HEK293 (cell line): ENCODE data around the gene ZNF772.
A peak's percentile ranks its signal among the peaks of the same experiment; 100 is the strongest.

ENCODE experiments used
- CTCF ChIA-PET: fragments of 350-600 bp; formaldehyde crosslinking; extraction: SDS; loops from one replicate; lab custom pipeline; 2021; ENCODE audit warnings: antibody characterized with exemption; lab: Yijun Ruan, JAX
- POLR2A ChIA-PET: fragments of 300-600 bp; formaldehyde crosslinking; extraction: SDS; loops from one replicate; lab custom pipeline; 2020; ENCODE audit warnings: antibody characterized with exemption, inconsistent platforms; lab: Yijun Ruan, JAX
- H3K27ac ChIP-seq: fragments of 200-500 bp; sonication (Bioruptor generic); 2 replicates; pipeline ENCODE4 v1.5.1; 2014; ENCODE audit warnings: low read depth, low read length, control low read depth, inconsistent platforms; ENCODE audit errors: extremely low read depth
- H3K36me3 ChIP-seq, 2 experiments: fragments of 200-500 bp in 1 of 2; sonication (Bioruptor generic) in 1 of 2; 1 replicate in 1 of 2; 2 replicates in 1 of 2; pipeline ENCODE4 v1.5.1; 2014 to 2017; ENCODE audit warnings: inconsistent platforms in 2 of 2, low read length in 2 of 2; ENCODE audit not compliant: control insufficient read depth in 2 of 2, insufficient read depth in 1 of 2
- H3K4me1 ChIP-seq: fragments of 200-500 bp; sonication (Bioruptor generic); 2 replicates; pipeline ENCODE4 v1.5.1; 2014; ENCODE audit warnings: mild to moderate bottlenecking, low read length, inconsistent platforms; ENCODE audit not compliant: control insufficient read depth, insufficient read depth
- H3K4me3 ChIP-seq: 2 replicates; pipeline ENCODE4 v1.5.1; 2011; ENCODE audit warnings: low read depth, mild to moderate bottlenecking, control low read depth, low read length, moderate library complexity
- H3K9me3 ChIP-seq: fragments of 200-500 bp; sonication (Bioruptor generic); 2 replicates; pipeline ENCODE4 v1.5.1; 2014; ENCODE audit warnings: low read depth, low read length, inconsistent platforms; ENCODE audit not compliant: control insufficient read depth, insufficient read depth
- KLF7 ChIP-seq: fragments of 450-650 bp; formaldehyde crosslinking; IDR thresholded peaks from 2 replicates; pipeline ENCODE4 v1.5.1; 2016; ENCODE audit warnings: missing biosample characterization, missing genetic modification characterization, borderline replicate concordance
- SP2 ChIP-seq: fragments of 450-650 bp; formaldehyde crosslinking; IDR thresholded peaks from 2 replicates; pipeline ENCODE4 v1.5.1; 2016; ENCODE audit warnings: missing biosample characterization, missing genetic modification characterization
- ZBTB21 ChIP-seq: fragments of 450-650 bp; formaldehyde crosslinking; IDR thresholded peaks from 2 replicates; pipeline ENCODE4 v1.5.1; 2017; ENCODE audit warnings: missing biosample characterization, missing genetic modification characterization
- ZBTB48 ChIP-seq: fragments of 450-650 bp; formaldehyde crosslinking; IDR thresholded peaks from 2 replicates; pipeline ENCODE4 v1.5.1; 2016; ENCODE audit warnings: missing biosample characterization, missing genetic modification characterization
- ZBTB8A ChIP-seq: fragments of 450-650 bp; formaldehyde crosslinking; IDR thresholded peaks from 2 replicates; pipeline ENCODE4 v1.5.1; 2016; ENCODE audit warnings: missing biosample characterization, missing genetic modification characterization
- ZEB2 ChIP-seq: fragments of 450-650 bp; formaldehyde crosslinking; IDR thresholded peaks from 2 replicates; pipeline ENCODE4 v1.5.1; 2016; ENCODE audit warnings: missing biosample characterization, missing genetic modification characterization
- ZFHX2 ChIP-seq: fragments of 450-650 bp; formaldehyde crosslinking; conservative IDR thresholded peaks from 2 replicates; pipeline ENCODE4 v1.5.1; 2016; ENCODE audit warnings: missing biosample characterization, missing genetic modification characterization
- ZNF239 ChIP-seq: fragments of 450-650 bp; formaldehyde crosslinking; IDR thresholded peaks from 2 replicates; pipeline ENCODE4 v1.5.1; 2016; ENCODE audit warnings: missing biosample characterization, missing genetic modification characterization
- ZNF341 ChIP-seq: fragments of 450-650 bp; formaldehyde crosslinking; IDR thresholded peaks from 2 replicates; pipeline ENCODE4; 2016; ENCODE audit warnings: low read depth, missing biosample characterization, missing genetic modification characterization
- ZNF701 ChIP-seq: fragments of 450-650 bp; formaldehyde crosslinking; IDR thresholded peaks from 2 replicates; pipeline ENCODE4 v1.5.1; 2016; ENCODE audit warnings: missing biosample characterization, missing genetic modification characterization
- ZNF776 ChIP-seq: fragments of 450-650 bp; formaldehyde crosslinking; IDR thresholded peaks from 2 replicates; pipeline ENCODE4 v1.5.0; 2017; ENCODE audit warnings: missing biosample characterization, missing genetic modification characterization, borderline replicate concordance
- ZNF830 ChIP-seq: fragments of 450-650 bp; IDR thresholded peaks from 2 replicates; pipeline ENCODE4 v1.5.0; 2018; ENCODE audit warnings: missing biosample characterization, missing genetic modification characterization, low read depth, mild to moderate bottlenecking, moderate library complexity
- ZSCAN30 ChIP-seq: fragments of 450-650 bp; IDR thresholded peaks from 2 replicates; pipeline ENCODE4 v1.5.1; 2018; ENCODE audit warnings: missing biosample characterization, mild to moderate bottlenecking, missing genetic modification characterization, moderate library complexity
- ZXDB ChIP-seq: fragments of 450-650 bp; formaldehyde crosslinking; IDR thresholded peaks from 2 replicates; pipeline ENCODE4 v1.5.1; 2016; ENCODE audit warnings: missing biosample characterization, missing genetic modification characterization
- TF ChIP-seq, protein P1 (sequence below): fragments of 450-650 bp; formaldehyde crosslinking; conservative IDR thresholded peaks from 2 replicates; pipeline ENCODE4 v1.5.1; 2016; ENCODE audit warnings: low read depth, missing biosample characterization, missing genetic modification characterization
- TF ChIP-seq, protein P2 (sequence below): fragments of 450-650 bp; formaldehyde crosslinking; IDR thresholded peaks from 2 replicates; pipeline ENCODE4 v1.5.1; 2016; ENCODE audit warnings: missing biosample characterization, missing genetic modification characterization
- TF ChIP-seq, protein P3 (sequence below): fragments of 450-650 bp; formaldehyde crosslinking; IDR thresholded peaks from 2 replicates; pipeline ENCODE4 v1.5.1; 2016; ENCODE audit warnings: missing biosample characterization, missing genetic modification characterization
- TF ChIP-seq, protein P4 (sequence below): fragments of 450-650 bp; formaldehyde crosslinking; IDR thresholded peaks from 2 replicates; pipeline ENCODE4 v1.5.1; 2016; ENCODE audit warnings: missing biosample characterization, missing genetic modification characterization
- TF ChIP-seq, protein P5 (sequence below): fragments of 450-650 bp; formaldehyde crosslinking; IDR thresholded peaks from 2 replicates; pipeline ENCODE4 v1.5.1; 2017; ENCODE audit warnings: missing biosample characterization, mild to moderate bottlenecking, missing genetic modification characterization, moderate library complexity
- TF ChIP-seq, protein P6 (sequence below): fragments of 450-650 bp; formaldehyde crosslinking; optimal IDR thresholded peaks from 2 replicates; pipeline ENCODE3; 2016; ENCODE audit warnings: missing biosample characterization, mild to moderate bottlenecking, missing genetic modification characterization

The ZNF772 gene

DNA sequence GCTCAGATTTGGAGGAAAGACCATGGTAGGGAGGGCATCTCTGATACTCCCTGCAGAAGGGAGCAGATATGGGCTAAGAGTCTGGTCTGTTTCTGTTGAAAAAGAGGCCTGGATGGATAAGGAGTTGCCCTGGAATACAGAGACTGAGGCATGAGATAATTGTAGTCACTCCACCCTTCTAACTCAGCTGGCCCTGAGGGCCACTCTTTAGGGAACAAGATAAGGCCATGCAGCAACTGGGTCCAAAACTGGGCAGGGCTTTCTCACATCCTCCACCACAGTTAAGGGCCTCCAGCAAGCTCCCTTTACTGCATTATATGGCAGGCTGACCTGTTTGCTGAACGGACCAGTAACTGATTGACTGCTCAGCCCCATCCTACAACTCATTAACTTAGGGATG is 40.9 kb downstream of the ZNF772 start (continued):
- TF ChIP-seq, protein P1, sequence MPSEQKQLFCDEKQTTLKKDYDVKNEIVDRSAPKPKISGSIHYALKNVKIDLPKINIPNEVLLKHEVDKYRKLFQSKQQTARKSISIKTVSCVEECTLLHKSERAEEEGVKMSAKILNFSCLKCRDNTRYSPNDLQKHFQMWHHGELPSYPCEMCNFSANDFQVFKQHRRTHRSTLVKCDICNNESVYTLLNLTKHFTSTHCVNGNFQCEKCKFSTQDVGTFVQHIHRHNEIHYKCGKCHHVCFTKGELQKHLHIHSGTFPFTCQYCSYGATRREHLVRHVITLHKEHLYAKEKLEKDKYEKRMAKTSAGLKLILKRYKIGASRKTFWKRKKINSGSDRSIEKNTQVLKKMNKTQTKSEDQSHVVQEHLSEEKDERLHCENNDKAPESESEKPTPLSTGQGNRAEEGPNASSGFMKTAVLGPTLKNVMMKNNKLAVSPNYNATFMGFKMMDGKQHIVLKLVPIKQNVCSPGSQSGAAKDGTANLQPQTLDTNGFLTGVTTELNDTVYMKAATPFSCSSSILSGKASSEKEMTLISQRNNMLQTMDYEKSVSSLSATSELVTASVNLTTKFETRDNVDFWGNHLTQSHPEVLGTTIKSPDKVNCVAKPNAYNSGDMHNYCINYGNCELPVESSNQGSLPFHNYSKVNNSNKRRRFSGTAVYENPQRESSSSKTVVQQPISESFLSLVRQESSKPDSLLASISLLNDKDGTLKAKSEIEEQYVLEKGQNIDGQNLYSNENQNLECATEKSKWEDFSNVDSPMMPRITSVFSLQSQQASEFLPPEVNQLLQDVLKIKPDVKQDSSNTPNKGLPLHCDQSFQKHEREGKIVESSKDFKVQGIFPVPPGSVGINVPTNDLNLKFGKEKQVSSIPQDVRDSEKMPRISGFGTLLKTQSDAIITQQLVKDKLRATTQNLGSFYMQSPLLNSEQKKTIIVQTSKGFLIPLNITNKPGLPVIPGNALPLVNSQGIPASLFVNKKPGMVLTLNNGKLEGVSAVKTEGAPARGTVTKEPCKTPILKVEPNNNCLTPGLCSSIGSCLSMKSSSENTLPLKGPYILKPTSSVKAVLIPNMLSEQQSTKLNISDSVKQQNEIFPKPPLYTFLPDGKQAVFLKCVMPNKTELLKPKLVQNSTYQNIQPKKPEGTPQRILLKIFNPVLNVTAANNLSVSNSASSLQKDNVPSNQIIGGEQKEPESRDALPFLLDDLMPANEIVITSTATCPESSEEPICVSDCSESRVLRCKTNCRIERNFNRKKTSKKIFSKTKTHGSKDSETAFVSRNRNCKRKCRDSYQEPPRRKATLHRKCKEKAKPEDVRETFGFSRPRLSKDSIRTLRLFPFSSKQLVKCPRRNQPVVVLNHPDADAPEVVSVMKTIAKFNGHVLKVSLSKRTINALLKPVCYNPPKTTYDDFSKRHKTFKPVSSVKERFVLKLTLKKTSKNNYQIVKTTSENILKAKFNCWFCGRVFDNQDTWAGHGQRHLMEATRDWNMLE (tag by site-specific recombination): no peak
- TF ChIP-seq ZEB2 (tag by site-specific recombination) (no peak), ZNF830 (no peak), ZNF239 (tag by site-specific recombination) (no peak), ZSCAN30 (tag by site-specific recombination) (no peak)
- TF ChIP-seq, protein P2, sequence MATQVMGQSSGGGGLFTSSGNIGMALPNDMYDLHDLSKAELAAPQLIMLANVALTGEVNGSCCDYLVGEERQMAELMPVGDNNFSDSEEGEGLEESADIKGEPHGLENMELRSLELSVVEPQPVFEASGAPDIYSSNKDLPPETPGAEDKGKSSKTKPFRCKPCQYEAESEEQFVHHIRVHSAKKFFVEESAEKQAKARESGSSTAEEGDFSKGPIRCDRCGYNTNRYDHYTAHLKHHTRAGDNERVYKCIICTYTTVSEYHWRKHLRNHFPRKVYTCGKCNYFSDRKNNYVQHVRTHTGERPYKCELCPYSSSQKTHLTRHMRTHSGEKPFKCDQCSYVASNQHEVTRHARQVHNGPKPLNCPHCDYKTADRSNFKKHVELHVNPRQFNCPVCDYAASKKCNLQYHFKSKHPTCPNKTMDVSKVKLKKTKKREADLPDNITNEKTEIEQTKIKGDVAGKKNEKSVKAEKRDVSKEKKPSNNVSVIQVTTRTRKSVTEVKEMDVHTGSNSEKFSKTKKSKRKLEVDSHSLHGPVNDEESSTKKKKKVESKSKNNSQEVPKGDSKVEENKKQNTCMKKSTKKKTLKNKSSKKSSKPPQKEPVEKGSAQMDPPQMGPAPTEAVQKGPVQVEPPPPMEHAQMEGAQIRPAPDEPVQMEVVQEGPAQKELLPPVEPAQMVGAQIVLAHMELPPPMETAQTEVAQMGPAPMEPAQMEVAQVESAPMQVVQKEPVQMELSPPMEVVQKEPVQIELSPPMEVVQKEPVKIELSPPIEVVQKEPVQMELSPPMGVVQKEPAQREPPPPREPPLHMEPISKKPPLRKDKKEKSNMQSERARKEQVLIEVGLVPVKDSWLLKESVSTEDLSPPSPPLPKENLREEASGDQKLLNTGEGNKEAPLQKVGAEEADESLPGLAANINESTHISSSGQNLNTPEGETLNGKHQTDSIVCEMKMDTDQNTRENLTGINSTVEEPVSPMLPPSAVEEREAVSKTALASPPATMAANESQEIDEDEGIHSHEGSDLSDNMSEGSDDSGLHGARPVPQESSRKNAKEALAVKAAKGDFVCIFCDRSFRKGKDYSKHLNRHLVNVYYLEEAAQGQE (tag by site-specific recombination): no peak
- TF ChIP-seq, protein P3, sequence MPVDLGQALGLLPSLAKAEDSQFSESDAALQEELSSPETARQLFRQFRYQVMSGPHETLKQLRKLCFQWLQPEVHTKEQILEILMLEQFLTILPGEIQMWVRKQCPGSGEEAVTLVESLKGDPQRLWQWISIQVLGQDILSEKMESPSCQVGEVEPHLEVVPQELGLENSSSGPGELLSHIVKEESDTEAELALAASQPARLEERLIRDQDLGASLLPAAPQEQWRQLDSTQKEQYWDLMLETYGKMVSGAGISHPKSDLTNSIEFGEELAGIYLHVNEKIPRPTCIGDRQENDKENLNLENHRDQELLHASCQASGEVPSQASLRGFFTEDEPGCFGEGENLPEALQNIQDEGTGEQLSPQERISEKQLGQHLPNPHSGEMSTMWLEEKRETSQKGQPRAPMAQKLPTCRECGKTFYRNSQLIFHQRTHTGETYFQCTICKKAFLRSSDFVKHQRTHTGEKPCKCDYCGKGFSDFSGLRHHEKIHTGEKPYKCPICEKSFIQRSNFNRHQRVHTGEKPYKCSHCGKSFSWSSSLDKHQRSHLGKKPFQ (tag by site-specific recombination): no peak
- TF ChIP-seq, protein P4, sequence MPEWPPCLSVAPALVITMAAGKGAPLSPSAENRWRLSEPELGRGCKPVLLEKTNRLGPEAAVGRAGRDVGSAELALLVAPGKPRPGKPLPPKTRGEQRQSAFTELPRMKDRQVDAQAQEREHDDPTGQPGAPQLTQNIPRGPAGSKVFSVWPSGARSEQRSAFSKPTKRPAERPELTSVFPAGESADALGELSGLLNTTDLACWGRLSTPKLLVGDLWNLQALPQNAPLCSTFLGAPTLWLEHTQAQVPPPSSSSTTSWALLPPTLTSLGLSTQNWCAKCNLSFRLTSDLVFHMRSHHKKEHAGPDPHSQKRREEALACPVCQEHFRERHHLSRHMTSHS: no peak

DNA sequence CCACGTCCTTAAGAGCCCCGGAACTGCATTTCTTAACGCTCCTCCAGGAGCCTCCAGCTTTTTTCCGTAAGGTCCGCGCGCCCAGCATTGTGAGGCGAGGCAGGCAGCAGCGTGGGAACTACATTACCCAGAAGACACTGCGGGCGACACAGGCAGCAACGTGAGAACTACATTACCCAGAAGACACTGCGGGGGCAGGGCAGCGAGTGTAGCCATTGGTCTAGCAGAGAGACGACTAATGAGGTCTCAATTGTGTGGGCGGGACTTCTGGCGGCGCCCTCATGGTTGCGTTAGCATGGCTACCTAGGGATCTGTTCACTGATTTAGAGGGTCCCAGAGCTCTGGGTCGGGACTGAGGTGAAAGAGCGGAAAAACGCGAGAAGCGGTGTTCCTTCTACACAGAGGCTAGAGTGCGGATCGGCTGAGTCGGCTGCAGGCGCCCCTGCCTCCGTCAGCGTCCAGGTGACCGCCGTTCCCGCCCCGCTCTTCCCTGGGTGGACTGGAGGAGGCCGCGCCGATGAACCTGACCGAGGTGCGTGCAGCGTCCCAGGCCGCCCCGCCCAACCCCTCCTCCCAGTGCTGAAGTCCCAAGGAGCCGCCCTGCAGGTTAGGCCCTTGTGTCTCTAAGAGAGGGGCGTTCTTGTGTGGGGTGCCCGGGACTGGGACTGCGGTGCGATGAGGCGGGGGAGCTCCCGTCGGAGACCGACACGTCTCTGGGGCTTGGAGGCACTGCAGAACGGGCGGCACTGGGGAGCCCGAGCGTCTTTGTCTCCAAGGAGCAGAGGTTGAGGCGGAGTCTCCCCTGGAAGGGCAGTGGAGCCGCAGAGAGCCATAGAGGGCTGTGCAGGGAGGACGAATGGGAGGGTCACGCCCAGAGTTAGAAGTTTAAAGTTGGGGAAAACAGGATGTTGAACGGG is 42.0 kb downstream of the ZNF772 start, which contains the start of gene ZNF749:
Gene ZNF749 (plus strand): TSS at position 264 of the 917 bp plus-strand sequence. CDS start 254 bp downstream, at position 518.
- CTCF ChIA-PET: interaction anchor here (0.6 to 1.4 kb wide), 6 partner anchors 20 to 390 kb away, joined by 3 to 5 read pairs (median 4); no protein-coding TSS in a partner anchor
- H3K4me3 ChIP-seq: peak within 1 kb of the TSS; percentile 94
- H3K4me1 ChIP-seq: peaks cover 7% of the 10 kb centered on the region
- H3K27ac ChIP-seq: peak within 1 kb of the TSS; percentile 59; the same call in 1 of the 2 replicates
- no peaks in the 10 kb centered on the region for H3K9me3 ChIP-seq
- POLR2A ChIA-PET: interaction anchor here (0.5 to 1.5 kb wide), 7 partner anchors 10 to 748 kb away, joined by 3 to 6 read pairs (median 3); partner anchors contain the start of genes TRAPPC2B, ZNF274, ZNF419 and ZNF547
- peaks cover 13 to 25% of the 10 kb centered on the region in 2 experiments for H3K36me3 ChIP-seq
- TF ChIP-seq ZBTB48 (tag by site-specific recombination): peak; percentile 94
- TF ChIP-seq ZBTB21 (tag by site-specific recombination): peak; percentile 50; the same call in 1 of the 2 replicates
- TF ChIP-seq ZNF776 (tag by site-specific recombination): no peak
- TF ChIP-seq, protein P5, sequence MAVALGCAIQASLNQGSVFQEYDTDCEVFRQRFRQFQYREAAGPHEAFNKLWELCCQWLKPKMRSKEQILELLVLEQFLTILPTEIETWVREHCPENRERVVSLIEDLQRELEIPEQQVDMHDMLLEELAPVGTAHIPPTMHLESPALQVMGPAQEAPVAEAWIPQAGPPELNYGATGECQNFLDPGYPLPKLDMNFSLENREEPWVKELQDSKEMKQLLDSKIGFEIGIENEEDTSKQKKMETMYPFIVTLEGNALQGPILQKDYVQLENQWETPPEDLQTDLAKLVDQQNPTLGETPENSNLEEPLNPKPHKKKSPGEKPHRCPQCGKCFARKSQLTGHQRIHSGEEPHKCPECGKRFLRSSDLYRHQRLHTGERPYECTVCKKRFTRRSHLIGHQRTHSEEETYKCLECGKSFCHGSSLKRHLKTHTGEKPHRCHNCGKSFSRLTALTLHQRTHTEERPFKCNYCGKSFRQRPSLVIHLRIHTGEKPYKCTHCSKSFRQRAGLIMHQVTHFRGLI: peak; percentile 7
- 0 out of 2 replicates have a peak, but pooled peaks have one; percentile 39 for TF ChIP-seq ZBTB8A (tag by site-specific recombination)
- peak; percentile 60; the same call in 1 of the 2 replicates for TF ChIP-seq KLF7 (tag by site-specific recombination)
- peak; percentile 86 for TF ChIP-seq ZXDB
- peak; percentile 80 for TF ChIP-seq ZFHX2 (tag by site-specific recombination)
- TF ChIP-seq ZNF701 (tag by site-specific recombination): no peak
- TF ChIP-seq ZNF341: peak; percentile 75
- TF ChIP-seq, protein P6, sequence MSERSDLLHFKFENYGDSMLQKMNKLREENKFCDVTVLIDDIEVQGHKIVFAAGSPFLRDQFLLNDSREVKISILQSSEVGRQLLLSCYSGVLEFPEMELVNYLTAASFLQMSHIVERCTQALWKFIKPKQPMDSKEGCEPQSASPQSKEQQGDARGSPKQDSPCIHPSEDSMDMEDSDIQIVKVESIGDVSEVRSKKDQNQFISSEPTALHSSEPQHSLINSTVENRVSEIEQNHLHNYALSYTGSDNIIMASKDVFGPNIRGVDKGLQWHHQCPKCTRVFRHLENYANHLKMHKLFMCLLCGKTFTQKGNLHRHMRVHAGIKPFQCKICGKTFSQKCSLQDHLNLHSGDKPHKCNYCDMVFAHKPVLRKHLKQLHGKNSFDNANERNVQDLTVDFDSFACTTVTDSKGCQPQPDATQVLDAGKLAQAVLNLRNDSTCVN (tag by site-specific recombination): peak; percentile 62
- TF ChIP-seq SP2 (tag by site-specific recombination): peak; percentile 83
